HL-60 (cell line): ENCODE results near the gene TMEM63C.

Source experiments
- POLR2AphosphoS5 ChIP-seq: IDR thresholded peaks from 2 replicates; pipeline ENCODE4 v1.6.1; 2012; ENCODE audit warnings: low read depth
- REST ChIP-seq: IDR thresholded peaks from 2 replicates; pipeline ENCODE4 v1.6.1; 2012; ENCODE audit warnings: low read depth; ENCODE audit not compliant: insufficient replicate concordance
- TF ChIP-seq, protein P1 (sequence below): IDR thresholded peaks from one replicate; pipeline ENCODE4 v1.5.1; 2011; ENCODE audit warnings: low read length, control low read depth, inconsistent platforms; ENCODE audit not compliant: insufficient read depth

- TF ChIP-seq, protein P1, sequence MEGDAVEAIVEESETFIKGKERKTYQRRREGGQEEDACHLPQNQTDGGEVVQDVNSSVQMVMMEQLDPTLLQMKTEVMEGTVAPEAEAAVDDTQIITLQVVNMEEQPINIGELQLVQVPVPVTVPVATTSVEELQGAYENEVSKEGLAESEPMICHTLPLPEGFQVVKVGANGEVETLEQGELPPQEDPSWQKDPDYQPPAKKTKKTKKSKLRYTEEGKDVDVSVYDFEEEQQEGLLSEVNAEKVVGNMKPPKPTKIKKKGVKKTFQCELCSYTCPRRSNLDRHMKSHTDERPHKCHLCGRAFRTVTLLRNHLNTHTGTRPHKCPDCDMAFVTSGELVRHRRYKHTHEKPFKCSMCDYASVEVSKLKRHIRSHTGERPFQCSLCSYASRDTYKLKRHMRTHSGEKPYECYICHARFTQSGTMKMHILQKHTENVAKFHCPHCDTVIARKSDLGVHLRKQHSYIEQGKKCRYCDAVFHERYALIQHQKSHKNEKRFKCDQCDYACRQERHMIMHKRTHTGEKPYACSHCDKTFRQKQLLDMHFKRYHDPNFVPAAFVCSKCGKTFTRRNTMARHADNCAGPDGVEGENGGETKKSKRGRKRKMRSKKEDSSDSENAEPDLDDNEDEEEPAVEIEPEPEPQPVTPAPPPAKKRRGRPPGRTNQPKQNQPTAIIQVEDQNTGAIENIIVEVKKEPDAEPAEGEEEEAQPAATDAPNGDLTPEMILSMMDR, result no peak
- TF ChIP-seq POLR2AphosphoS5, result no peak
- no peak for TF ChIP-seq REST
Measured at GRCh38 chr14:77251870-77252269, 70.3 kb downstream of the TMEM63C start.
